ENCODE measurements around the gene MTG2. TPM values are rescaled to one million over a fixed set of nuclear protein-coding genes. Genes with fewer than 3 reads are reported as not detected.

MTG2 gene
- total and polyA plus RNA-seq, 2 of the 13 experiments (the other 11 are each of a cell fraction or from before 2014, with no cell fraction given) = 20.4 to 37.8 TPM

DNA sequence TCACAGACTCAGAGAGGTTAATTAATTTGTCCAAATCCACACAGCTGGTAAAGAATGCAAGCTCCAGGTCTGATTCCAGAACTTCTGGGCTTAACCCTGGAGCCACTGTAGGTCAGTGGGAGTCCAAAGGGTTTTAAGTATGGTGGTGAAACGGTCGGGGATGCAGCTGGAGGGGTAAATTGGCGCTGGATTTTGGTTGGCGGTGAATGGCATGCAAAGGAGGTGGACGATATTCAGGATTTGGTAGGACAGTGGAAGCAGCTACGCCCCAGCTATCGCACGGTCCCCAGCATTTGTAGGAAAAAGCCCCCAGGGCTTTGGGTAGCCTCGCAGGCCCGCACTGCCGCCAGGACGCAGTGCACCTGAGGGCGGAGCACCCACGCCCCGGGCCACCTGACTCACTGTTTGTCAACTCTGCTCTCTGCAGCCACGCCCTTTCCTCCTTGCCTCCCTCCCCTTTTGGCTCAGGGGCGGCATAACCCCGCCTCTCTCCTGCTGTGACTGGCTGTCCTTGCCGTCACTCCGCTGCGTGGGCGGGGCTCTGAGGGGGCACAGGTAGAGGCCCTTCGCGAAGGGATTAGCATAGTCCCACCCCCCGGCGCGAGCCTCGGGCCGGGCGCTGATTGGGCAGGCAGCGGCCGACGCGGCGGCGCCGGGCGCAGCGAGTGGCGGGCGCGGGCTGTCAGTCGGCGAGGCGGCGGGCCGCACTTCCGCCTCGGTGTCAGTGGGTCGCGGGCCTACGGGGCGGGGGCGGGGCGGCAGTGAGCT is 55.2 kb downstream of the MTG2 start, which contains the start of gene OSBPL2 (continued):
- TF ChIP-seq, protein P1, sequence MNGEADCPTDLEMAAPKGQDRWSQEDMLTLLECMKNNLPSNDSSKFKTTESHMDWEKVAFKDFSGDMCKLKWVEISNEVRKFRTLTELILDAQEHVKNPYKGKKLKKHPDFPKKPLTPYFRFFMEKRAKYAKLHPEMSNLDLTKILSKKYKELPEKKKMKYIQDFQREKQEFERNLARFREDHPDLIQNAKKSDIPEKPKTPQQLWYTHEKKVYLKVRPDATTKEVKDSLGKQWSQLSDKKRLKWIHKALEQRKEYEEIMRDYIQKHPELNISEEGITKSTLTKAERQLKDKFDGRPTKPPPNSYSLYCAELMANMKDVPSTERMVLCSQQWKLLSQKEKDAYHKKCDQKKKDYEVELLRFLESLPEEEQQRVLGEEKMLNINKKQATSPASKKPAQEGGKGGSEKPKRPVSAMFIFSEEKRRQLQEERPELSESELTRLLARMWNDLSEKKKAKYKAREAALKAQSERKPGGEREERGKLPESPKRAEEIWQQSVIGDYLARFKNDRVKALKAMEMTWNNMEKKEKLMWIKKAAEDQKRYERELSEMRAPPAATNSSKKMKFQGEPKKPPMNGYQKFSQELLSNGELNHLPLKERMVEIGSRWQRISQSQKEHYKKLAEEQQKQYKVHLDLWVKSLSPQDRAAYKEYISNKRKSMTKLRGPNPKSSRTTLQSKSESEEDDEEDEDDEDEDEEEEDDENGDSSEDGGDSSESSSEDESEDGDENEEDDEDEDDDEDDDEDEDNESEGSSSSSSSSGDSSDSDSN (CRISPR knock-in tag; IDR thresholded peaks at IDR 0.05) = peak; percentile 13; the same call in 1 of the 2 replicates
- TF ChIP-seq ZNF75D (CRISPR knock-in tag; IDR thresholded peaks at IDR 0.05; ENCODE audit: borderline replicate concordance) (no peak), TBX3 (IDR thresholded peaks at IDR 0.05; ENCODE audit: borderline replicate concordance) (no peak), KDM5B (CRISPR knock-in tag; IDR thresholded peaks at IDR 0.05; ENCODE audit: borderline replicate concordance) (0 out of 2 replicates have a peak, but pooled peaks have one; percentile 8), ZNF562 (CRISPR knock-in tag; IDR thresholded peaks at IDR 0.05; ENCODE audit: borderline replicate concordance) (no peak), PCBP1 (IDR thresholded peaks at IDR 0.05; ENCODE audit: borderline replicate concordance, low read depth, low read length) (peak; percentile 96), IKZF1 (IDR thresholded peaks at IDR 0.05) (no peak), TP53 (CRISPR knock-in tag; conservative IDR thresholded peaks at IDR 0.05) (no peak), MTF2 (CRISPR knock-in tag; IDR thresholded peaks at IDR 0.05; ENCODE audit: borderline replicate concordance) (peak; percentile 74; the same call in 1 of the 2 replicates), ZKSCAN1 (IDR thresholded peaks at IDR 0.05; ENCODE audit: low read length) (no peak), ATAD3A (CRISPR knock-in tag; IDR thresholded peaks at IDR 0.05) (no peak), ZNF350 (CRISPR knock-in tag; IDR thresholded peaks at IDR 0.05; ENCODE audit: borderline replicate concordance, low read depth) (no peak), RARG (CRISPR knock-in tag; IDR thresholded peaks at IDR 0.05; ENCODE audit: low read depth) (no peak), RBM39 (IDR thresholded peaks at IDR 0.05; ENCODE audit: low read depth, low read length, poor library complexity, severe bottlenecking) (peak; percentile 74), ZNF879 (CRISPR knock-in tag; IDR thresholded peaks at IDR 0.05) (no peak), STAT5B (CRISPR knock-in tag; IDR thresholded peaks at IDR 0.05) (no peak), ZNF234 (CRISPR knock-in tag; conservative IDR thresholded peaks at IDR 0.05) (no peak), TBX2 (CRISPR knock-in tag; IDR thresholded peaks at IDR 0.05; ENCODE audit: borderline replicate concordance) (no peak; the same call in 1 of the 2 replicates)
- TF ChIP-seq, protein P2, sequence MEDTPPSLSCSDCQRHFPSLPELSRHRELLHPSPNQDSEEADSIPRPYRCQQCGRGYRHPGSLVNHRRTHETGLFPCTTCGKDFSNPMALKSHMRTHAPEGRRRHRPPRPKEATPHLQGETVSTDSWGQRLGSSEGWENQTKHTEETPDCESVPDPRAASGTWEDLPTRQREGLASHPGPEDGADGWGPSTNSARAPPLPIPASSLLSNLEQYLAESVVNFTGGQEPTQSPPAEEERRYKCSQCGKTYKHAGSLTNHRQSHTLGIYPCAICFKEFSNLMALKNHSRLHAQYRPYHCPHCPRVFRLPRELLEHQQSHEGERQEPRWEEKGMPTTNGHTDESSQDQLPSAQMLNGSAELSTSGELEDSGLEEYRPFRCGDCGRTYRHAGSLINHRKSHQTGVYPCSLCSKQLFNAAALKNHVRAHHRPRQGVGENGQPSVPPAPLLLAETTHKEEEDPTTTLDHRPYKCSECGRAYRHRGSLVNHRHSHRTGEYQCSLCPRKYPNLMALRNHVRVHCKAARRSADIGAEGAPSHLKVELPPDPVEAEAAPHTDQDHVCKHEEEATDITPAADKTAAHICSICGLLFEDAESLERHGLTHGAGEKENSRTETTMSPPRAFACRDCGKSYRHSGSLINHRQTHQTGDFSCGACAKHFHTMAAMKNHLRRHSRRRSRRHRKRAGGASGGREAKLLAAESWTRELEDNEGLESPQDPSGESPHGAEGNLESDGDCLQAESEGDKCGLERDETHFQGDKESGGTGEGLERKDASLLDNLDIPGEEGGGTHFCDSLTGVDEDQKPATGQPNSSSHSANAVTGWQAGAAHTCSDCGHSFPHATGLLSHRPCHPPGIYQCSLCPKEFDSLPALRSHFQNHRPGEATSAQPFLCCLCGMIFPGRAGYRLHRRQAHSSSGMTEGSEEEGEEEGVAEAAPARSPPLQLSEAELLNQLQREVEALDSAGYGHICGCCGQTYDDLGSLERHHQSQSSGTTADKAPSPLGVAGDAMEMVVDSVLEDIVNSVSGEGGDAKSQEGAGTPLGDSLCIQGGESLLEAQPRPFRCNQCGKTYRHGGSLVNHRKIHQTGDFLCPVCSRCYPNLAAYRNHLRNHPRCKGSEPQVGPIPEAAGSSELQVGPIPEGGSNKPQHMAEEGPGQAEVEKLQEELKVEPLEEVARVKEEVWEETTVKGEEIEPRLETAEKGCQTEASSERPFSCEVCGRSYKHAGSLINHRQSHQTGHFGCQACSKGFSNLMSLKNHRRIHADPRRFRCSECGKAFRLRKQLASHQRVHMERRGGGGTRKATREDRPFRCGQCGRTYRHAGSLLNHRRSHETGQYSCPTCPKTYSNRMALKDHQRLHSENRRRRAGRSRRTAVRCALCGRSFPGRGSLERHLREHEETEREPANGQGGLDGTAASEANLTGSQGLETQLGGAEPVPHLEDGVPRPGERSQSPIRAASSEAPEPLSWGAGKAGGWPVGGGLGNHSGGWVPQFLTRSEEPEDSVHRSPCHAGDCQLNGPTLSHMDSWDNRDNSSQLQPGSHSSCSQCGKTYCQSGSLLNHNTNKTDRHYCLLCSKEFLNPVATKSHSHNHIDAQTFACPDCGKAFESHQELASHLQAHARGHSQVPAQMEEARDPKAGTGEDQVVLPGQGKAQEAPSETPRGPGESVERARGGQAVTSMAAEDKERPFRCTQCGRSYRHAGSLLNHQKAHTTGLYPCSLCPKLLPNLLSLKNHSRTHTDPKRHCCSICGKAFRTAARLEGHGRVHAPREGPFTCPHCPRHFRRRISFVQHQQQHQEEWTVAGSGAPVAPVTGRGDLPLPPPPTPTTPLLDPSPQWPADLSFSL (CRISPR knock-in tag; IDR thresholded peaks at IDR 0.05) = no peak
- TF ChIP-seq, protein P3, sequence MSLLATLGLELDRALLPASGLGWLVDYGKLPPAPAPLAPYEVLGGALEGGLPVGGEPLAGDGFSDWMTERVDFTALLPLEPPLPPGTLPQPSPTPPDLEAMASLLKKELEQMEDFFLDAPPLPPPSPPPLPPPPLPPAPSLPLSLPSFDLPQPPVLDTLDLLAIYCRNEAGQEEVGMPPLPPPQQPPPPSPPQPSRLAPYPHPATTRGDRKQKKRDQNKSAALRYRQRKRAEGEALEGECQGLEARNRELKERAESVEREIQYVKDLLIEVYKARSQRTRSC (CRISPR knock-in tag; IDR thresholded peaks at IDR 0.05; ENCODE audit: low read depth) = no peak
- TF ChIP-seq, protein P4, sequence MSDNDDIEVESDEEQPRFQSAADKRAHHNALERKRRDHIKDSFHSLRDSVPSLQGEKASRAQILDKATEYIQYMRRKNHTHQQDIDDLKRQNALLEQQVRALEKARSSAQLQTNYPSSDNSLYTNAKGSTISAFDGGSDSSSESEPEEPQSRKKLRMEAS (IDR thresholded peaks at IDR 0.05) = peak; percentile 93

Measured in HepG2 (cell line).